C4-2B (cell line): ENCODE measurements around the gene ACTL6A.

Source experiments
- CTCF ChIP-seq: fragments of 450-650 bp; conservative IDR thresholded peaks from 2 replicates; pipeline ENCODE4 v1.5.1; 2017; ENCODE audit warnings: mild to moderate bottlenecking
- ZFX ChIP-seq: fragments of 450-650 bp; IDR thresholded peaks from 2 replicates; pipeline ENCODE4 v1.6.1; 2017

GRCh38 chr3:179603321-179603720 is 40.6 kb downstream of the ACTL6A start:
- TF ChIP-seq CTCF = no peak
- TF ChIP-seq ZFX = no peak
